Urinary bladder (tissue), 4 donors: ENCODE data around the gene KLF13. TPM values are rescaled to one million over a fixed set of nuclear protein-coding genes. Genes with fewer than 3 reads are reported as not detected.
A peak's percentile ranks its signal among the peaks of the same experiment; 100 is the strongest.

ENCODE experiments used
- DNase-seq: peaks from one replicate; pipeline ENCODE4 v3.0.0-alpha.2; 2015; ENCODE audit errors: extremely low spot score
- H3K27ac ChIP-seq: one replicate; pipeline ENCODE4 v1.5.1; 2013; ENCODE audit warnings: low read depth, mild to moderate bottlenecking, moderate library complexity
- H3K36me3 ChIP-seq: one replicate; pipeline ENCODE4 v1.6.1; 2013; ENCODE audit warnings: mild to moderate bottlenecking, moderate library complexity; ENCODE audit not compliant: insufficient read depth
- H3K4me1 ChIP-seq: one replicate; pipeline ENCODE4 v1.6.1; 2013; ENCODE audit warnings: mild to moderate bottlenecking, moderate library complexity; ENCODE audit not compliant: insufficient read depth
- H3K4me3 ChIP-seq: one replicate; pipeline ENCODE4 v1.5.1; 2013; ENCODE audit warnings: low read depth, low read length
- WGBS: extraction: QIAGEN DNeasy Blood & Tissue Kit; methylation state at CpG from one replicate; pipeline ENCODE4 v1.1.7; 2013; 5-methylcytosine and 5-hydroxymethylcytosine counted together
- polyA plus RNA-seq: library from polyadenylated mRNA; stranded (reverse); fragments of 200-250 nt; gene quantifications from one replicate; pipeline ENCODE4 v1.2.3, GENCODE V29; 2013
- total RNA-seq: library from RNA; depleted of rRNA; stranded (reverse); fragments of >200 nt; gene quantifications from one replicate; pipeline ENCODE4 v1.2.3, GENCODE V29; 2014
- donor health status: healthy with polysubstance abuse.
- donor health status: healthy.

KLF13 gene
- total and polyA plus RNA-seq, 2 donors = 24.3 to 65.0 TPM

DNA sequence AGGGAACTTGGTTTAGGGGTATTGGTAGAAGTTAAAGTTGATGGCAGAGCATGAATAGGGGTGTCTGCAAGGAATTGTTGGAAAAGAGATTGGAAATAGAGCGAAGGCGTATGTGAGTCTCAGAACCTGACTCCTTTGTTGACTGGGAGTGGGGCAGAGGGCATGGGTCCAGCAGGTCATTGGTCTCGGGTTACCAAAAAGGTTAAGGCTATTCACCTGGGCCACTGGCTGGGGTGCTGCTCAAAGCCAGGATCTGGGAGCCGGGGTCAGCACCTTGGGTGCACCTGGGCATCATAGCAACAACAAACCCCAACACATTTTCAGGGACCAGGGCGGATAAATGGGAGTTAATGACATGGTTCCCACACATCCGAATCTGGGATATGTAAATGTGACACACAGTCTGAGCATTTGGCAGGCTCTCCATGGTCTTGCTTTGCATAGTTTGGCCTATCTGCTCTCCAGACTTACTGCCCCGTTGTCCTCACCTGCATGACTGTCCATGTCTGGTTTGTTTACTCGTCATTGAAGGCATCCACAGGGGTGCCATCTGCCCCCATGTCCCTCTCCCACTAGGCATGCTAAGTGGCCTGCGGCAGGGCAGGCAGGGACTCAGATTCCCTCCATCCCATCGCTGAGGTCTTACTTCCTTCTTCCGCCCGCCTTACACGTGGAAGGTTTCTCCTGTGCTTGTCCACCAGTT is 10.1 kb downstream of the KLF13 start:
- no peak for DNase-seq
- 85% methylated on average over 13 of the region's 13 CpGs for WGBS
- Histone ChIP-seq H3K36me3 (no peaks in the 10 kb centered on the region), H3K4me3 (no peak overlapping the region), H3K4me1 (peaks cover 3% of the 10 kb centered on the region), H3K27ac (no peak overlapping the region)

DNA sequence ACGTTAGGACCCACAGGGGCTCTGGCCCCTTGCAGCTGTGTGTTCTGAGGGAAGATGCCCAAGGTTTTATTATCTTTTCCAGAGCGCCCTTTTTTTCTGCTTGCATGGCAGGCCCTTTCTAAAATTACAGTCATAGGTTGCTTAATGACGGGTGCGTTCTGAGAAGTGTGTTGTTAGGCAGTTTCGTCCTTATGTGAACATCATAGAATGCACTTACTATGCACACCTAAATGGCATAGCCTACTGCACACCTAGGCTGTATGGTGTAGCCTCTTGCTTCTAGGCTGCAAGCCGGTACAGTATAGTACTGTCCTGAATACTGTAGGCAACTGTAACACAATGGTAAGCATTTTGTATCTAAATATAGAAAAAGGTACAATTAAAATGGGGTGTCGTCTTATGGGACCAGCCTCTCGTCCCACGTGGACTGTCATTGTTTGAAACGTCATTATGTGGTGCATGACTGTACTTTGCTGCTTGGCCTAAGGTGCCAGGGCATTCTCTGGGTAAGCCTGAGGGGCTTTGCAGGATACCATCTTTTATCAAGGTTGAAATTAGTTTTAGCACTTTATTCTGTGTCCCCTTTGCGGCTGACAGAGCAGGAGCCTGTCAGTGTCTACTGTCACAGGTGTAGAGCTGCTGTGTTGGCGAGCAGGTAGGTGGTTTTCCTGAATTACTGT is 10.9 kb downstream of the KLF13 start:
- no peak overlapping the region for H3K4me3 ChIP-seq
- no peak overlapping the region for H3K27ac ChIP-seq
- peaks cover 3% of the 10 kb centered on the region for H3K4me1 ChIP-seq
- WGBS = 87% methylated on average over 12 of the region's 12 CpGs
- DNase-seq = no peak
- no peaks in the 10 kb centered on the region for H3K36me3 ChIP-seq

DNA sequence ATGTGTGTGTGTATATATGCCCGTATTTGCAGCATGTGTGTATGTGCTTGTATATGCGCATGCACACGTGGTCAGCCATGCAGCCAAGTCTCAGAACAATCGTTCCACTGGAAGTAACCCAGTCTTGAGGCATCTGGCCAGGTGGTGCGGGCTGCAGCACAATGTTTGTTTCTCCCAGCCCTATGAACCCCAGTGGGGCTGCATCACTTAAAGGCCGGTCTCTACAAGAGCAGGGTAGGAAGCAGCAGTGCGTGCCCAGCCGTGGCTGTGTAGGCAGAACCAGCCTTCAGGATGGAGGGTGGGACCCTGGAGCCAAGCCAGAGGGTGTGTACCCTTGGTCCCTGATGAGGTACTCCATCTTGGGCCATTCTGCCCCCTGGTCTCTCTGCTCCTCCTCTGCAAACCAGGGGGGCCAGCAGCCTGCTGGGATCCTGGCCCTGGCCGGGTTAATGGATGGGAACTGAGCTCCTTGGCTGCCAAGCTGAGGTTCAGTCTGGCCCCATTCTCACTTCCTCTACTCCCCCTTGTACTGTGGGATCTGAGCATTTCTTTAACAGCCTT is 11.8 kb downstream of the KLF13 start:
- Histone ChIP-seq H3K36me3 (no peaks in the 10 kb centered on the region), H3K27ac (peak overlapping the region; percentile 43), H3K4me3 (no peak overlapping the region), H3K4me1 (peaks cover 3% of the 10 kb centered on the region)
- WGBS = 38% methylated on average over 9 of the region's 9 CpGs
- no peak for DNase-seq

DNA sequence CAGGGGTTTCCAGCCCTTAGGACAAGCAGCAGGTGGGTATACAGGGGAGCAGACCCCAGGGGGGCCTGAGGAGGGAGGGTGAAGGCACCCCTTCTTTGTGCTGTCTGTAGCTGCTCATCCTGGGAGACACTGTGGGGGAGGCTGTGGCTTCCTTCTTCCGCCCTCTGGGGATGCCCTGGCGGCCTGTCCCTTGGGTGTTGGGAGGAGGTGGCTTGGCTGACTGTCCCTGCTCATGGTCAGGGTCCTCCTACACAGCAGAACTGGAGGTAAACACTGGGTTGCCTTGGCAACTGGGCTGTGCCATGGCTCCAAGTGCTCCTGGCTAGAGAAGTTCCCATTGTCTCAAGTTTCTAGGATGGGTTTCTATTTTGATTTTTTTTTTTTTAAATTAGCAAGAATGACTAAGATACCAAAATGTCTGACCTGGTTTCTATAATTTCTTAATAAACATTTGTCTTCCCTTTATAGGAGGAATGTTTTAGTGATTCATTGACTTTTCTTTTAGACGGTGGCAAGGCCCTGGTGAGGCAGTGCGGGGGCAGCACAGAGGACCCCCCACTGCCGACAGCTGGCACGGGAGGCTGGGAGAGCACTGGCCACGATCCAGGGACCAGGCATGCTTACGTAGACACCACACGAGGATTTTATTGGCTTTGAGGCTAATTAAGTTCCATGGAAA is 12.4 kb downstream of the KLF13 start:
- 33% methylated on average over 9 of the region's 9 CpGs for WGBS
- Histone ChIP-seq H3K27ac (peak overlapping the region; percentile 55), H3K36me3 (no peaks in the 10 kb centered on the region), H3K4me1 (peaks cover 3% of the 10 kb centered on the region), H3K4me3 (no peak overlapping the region)
- peak; percentile 13 for DNase-seq

DNA sequence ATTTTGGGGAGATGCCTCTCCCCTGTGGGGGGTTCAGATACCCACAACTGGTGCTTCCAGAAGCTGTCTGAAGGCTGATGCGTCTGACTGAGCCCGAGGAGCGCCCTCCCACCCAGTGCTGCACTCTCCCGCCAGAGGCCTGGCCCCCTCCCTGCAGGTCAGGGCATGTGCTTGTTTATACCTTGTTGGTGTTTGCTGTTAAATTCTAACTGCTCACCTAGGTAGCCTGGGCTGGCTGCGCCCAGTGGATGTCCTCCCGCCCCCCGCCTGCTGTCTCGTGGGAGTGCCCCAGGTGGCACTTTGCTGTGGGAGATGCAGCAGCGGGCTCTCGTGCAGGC is 12.9 kb downstream of the KLF13 start:
- Histone ChIP-seq H3K4me1 (peaks cover 3% of the 10 kb centered on the region), H3K36me3 (no peaks in the 10 kb centered on the region), H3K27ac (peak overlapping the region; percentile 55), H3K4me3 (no peak overlapping the region)
- no peak for DNase-seq
- WGBS = 85% methylated on average over 10 of the region's 10 CpGs

DNA sequence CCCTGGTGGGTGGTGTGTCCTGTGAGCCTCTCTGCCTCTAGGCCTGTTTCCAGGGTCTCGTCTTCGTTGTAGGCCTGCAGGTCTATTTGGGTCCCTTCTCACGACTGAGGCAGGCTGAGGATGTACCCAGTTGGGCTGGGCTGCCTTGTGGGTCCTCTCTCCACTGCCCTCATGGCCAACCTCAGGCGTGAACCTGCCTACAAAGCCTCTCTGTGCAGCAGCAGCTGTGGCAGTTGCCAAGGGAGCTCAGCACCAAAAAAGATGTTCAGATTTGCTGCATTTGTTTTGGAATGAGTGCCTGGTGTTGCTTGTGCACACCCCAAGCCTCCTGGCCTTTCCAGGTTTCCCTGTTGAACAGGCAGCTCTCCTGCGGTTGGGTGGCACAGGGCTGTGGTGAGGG is 13.4 kb downstream of the KLF13 start:
- no peak overlapping the region for H3K4me3 ChIP-seq
- no peaks in the 10 kb centered on the region for H3K36me3 ChIP-seq
- 78% methylated on average over 5 of the region's 5 CpGs for WGBS
- peaks cover 3% of the 10 kb centered on the region for H3K4me1 ChIP-seq
- no peak for DNase-seq
- peak overlapping the region; percentile 55 for H3K27ac ChIP-seq

DNA sequence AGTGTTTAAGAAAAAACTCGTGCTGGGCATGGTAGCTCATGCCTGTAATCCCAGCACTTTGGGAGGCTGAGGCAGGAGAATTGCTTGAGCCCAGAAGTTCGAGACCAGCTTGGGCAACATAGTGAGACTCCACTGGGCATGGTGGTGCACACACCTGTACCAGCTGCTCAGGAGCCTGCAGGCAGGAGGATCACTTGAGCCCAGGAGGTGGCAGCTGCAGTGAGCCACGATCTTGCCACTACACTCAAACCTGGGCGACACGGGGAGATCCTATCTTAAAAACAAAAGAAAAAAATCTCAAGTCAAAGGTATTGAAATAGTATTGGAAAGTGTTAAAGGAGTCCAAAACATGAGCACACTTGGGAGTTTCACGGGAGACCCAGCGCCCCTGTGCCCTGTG is 14.0 kb downstream of the KLF13 start:
- no peaks in the 10 kb centered on the region for H3K36me3 ChIP-seq
- no peak overlapping the region for H3K27ac ChIP-seq
- H3K4me1 ChIP-seq = peaks cover 3% of the 10 kb centered on the region
- 91% methylated on average over 7 of the region's 7 CpGs for WGBS
- H3K4me3 ChIP-seq = no peak overlapping the region
- DNase-seq = no peak

DNA sequence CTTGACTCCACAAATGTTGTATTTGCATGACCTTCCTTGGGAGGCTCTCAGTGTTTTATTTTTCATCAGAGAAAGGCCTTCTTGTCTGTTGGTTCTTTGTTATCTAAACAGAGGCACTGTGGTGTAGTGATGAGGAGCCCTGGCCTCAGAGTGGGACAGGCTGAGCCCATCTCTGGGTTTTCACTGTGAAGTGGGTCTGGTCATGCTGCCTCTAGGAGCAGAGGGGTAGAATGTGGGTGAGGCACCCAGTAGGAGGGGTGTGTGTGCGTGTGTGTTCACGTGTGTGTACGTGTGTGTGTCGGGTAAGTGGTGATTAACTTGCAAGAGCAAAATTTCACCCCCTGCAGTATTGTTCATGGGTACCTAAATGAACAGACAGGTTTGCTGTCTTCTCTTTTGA is 14.4 kb downstream of the KLF13 start:
- no peak overlapping the region for H3K27ac ChIP-seq
- H3K36me3 ChIP-seq = no peaks in the 10 kb centered on the region

DNA sequence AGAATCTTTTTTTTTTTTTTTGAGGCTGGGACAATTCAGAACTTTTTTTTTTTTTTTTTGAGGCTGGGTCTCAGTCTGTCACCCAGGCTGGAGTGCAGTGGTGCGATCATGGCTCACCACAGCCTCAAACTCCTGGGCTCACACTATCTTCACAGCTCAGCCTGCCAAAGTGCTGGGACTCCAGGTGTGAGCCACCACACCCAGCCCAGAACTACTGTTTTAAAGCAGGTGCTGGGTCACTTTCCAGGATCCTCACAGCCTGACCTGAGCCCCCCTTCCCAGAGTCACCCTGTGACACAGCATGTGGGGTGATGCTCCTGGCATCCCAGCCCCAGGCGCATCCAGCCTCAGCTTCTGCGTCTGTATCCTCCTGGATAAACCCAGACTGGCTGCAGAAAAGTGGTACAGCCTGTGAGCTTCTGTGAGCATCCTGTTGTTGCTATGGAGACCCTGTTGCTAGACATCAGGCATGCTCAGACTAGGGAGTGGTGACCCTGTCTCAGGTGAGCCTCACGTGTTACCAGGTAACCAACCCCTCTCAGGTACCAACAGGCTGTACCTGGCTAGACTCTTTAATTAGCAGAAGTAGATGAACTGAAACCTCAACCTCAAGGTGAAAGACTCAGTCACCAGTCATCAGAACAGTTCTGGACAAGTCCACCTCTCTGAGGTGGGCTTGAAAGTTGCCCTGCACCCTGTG is 15.0 kb downstream of the KLF13 start:
- H3K36me3 ChIP-seq = no peaks in the 10 kb centered on the region
- WGBS = 91% methylated on average over 4 of the region's 4 CpGs
- no peak overlapping the region for H3K27ac ChIP-seq
- H3K4me1 ChIP-seq = peaks cover 3% of the 10 kb centered on the region
- no peak overlapping the region for H3K4me3 ChIP-seq
- no peak for DNase-seq

More for the DNA sequence above, 14.4 kb downstream of the KLF13 start:
- DNase-seq = no peak
- WGBS = 88% methylated on average over 4 of the region's 4 CpGs
- no peak overlapping the region for H3K4me3 ChIP-seq
- peaks cover 3% of the 10 kb centered on the region for H3K4me1 ChIP-seq

DNA sequence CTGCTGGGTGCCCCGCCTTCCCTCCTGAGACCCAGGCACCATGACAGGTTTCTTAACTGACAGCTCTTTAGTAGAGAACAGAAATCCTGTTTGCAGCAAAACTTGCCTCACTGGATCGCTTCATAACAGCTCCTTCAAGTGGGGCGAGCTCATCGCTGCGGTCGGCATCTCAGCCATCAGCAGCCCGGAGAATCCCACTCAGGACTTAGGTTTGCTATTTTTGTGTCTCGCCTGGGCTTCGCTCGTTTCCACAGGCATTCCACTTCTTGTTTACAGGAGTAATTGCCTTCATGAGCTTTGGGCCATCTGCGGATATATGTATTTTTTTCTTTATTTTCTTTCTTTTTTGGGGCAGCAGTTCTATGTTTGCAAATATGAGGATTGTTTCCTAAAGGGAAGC is 15.7 kb downstream of the KLF13 start:
- peaks cover 3% of the 10 kb centered on the region for H3K4me1 ChIP-seq
- no peak overlapping the region for H3K27ac ChIP-seq
- DNase-seq = no peak
- 86% methylated on average over 11 of the region's 11 CpGs for WGBS
- no peaks in the 10 kb centered on the region for H3K36me3 ChIP-seq
- no peak overlapping the region for H3K4me3 ChIP-seq

DNA sequence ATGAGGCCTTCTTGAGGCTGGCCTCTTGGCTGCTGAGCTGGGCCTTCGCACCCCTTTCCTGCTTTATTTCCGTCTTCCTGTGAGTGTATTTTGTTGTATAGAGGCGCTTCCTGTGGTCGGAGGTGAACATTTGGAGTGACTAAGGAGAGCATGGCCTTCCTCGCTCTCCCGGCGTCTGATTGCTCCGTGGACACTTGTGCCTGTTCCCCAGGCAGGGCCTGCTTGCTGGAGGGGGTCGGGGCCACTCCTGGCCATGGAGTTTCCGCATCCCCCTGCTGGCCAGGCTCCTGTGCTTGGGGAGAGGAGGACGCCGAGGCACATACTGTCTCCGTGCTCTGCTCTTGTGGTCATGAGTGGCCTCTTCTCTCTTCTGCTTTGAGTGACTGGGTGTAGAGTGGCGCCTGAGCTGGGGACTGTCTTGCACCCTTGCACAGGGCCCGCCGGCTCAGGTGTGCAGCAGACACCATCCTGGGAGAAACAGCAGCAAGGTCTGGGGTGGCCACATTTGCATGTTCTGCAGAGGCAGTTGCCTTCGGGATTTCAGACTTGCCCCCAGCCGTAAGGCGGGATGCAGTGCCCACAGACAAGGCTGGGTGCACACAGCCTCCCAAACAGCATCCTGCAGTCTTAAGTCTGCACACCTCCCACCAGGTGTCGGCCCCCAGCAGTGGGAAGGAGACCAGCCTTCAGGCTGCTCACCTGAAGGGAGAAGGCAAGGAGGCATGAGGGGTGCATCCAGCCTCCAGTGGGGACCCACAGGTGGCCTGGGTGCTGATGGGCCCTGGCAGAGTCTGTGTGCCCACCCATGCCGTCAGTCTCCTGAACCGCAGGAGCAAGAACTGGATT is 16.4 kb downstream of the KLF13 start:
- Histone ChIP-seq H3K4me1 (peaks cover 3% of the 10 kb centered on the region), H3K4me3 (no peak overlapping the region), H3K36me3 (no peaks in the 10 kb centered on the region), H3K27ac (no peak overlapping the region)
- no peak for DNase-seq
- WGBS = 83% methylated on average over 22 of the region's 22 CpGs

DNA sequence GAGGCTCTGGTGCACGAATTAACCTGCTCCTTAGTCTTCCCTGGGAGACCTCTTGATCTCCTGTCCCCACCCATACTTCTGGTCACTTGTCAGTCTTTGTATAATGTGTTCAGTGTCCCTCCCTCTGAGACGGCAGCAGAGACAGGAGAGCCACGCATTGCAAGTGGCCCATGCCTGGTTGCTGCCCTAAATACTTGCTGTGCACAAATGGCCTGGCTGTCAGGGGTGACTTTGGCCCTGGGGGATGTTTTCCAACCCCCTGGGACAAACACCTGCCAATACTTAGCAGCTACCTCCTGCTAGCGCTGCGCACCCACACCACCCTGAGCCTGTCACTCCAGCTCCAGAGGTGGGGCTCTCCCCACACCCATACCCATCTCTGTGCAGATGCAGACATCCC is 17.2 kb downstream of the KLF13 start:
- no peak for DNase-seq
- no peak overlapping the region for H3K4me3 ChIP-seq
- no peak overlapping the region for H3K27ac ChIP-seq
- H3K36me3 ChIP-seq = no peaks in the 10 kb centered on the region
- WGBS = 88% methylated on average over 5 of the region's 5 CpGs
- H3K4me1 ChIP-seq = peaks cover 3% of the 10 kb centered on the region

DNA sequence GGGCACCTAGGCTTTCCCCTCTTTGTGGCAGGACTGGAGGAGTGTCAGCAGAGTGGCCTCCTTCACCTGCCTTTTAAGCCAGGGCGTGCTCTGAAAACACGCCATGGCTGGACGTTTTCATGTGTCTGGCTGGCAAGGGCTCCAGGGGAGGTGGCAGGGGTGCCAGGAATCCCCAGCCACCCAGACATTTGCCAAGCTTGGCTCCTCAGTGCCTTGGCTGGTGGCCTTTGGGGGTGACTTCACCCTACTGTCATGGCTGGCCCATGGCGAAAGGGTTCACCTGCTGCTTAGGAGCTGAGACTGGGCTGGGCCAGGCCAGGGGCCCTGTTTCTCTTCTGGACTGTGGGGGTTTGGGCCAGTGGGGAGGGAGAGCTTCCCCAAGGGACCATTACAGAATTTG is 17.6 kb downstream of the KLF13 start:
- Histone ChIP-seq H3K4me3 (no peak overlapping the region), H3K27ac (no peak overlapping the region), H3K4me1 (peaks cover 3% of the 10 kb centered on the region), H3K36me3 (no peaks in the 10 kb centered on the region)
- no peak for DNase-seq
- WGBS = 83% methylated on average over 4 of the region's 4 CpGs
